Measurements from ENCODE around the gene CDK5RAP2.
A peak's percentile ranks its signal among the peaks of the same experiment; 100 is the strongest.

Gene CDK5RAP2

DNA sequence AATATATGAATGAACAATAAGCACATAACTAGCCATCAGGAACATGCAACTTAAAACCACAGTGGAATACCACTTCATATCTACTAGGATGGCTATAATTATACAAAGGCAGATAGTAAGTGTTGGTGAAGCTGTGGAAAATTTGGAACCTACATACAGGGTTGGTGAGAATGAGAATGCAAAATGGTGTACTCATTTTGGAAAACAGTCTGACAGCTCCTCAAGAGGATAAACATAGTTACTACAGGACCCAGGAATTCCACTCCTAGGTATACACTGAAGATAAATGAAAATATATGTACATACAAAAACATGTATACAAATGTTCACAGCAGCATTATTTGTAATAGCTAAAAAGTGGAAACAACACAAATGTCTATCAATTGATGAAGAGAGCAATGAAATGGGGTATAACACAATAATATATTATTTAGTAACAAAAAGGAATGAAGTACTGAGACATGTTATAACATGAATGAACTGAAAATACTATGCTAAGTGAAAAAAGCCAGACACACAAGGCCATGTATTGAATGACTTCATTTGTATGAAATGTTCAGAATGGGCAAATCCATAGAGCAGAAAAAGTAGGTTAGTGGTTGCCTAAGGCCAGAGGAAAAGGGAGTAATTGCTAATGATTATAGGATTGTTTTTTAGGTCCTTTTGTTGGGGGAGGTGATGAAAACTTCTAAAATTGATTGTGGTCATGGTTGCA lies 31.2 kb upstream of the CDK5RAP2 start:
- Mint-ChIP-seq H3K27ac (no peak overlapping the region), H3K4me3 (no peak overlapping the region), H3K9me3 (no peaks in the 10 kb centered on the region), H3K27me3 (no peaks in the 10 kb centered on the region), H3K4me1 (no peaks in the 10 kb centered on the region), H3K36me3 (peaks cover 21% of the 10 kb centered on the region)
- ATAC-seq (ENCODE audit: low read depth) = no peak
- no peak for DNase-seq (ENCODE audit: low spot score in 2 of 2)

DNA sequence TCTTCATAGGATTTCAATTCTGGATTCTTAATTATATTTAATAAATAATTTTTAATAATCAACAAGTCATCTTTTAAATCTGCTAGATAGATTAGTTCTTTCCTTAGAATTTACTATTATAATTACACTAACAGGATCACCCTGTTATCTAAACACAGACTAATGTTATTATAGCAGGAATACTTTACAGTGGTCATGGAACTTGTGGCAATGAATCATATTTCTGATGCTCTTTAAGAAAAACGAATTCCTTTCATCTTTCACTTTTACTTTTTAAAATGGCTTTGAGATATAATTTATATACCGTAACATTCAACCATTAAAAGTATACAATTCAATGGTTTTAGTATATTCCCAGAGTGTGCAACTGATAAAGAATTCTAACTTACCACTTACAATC lies 29.7 kb upstream of the CDK5RAP2 start:
- Mint-ChIP-seq H3K9me3 (no peaks in the 10 kb centered on the region), H3K27me3 (no peaks in the 10 kb centered on the region), H3K4me1 (no peaks in the 10 kb centered on the region), H3K4me3 (no peak overlapping the region), H3K27ac (no peak overlapping the region), H3K36me3 (peaks cover 28% of the 10 kb centered on the region)
- DNase-seq (ENCODE audit: low spot score in 2 of 2) = no peak
- ATAC-seq (ENCODE audit: low read depth) = no peak

- H3K4me3 Mint-ChIP-seq = no peak overlapping the region
- no peak overlapping the region for H3K27ac Mint-ChIP-seq
- H3K36me3 Mint-ChIP-seq = peaks cover 29% of the 10 kb centered on the region
- H3K9me3 Mint-ChIP-seq = no peaks in the 10 kb centered on the region
- H3K4me1 Mint-ChIP-seq = no peaks in the 10 kb centered on the region
- ATAC-seq (ENCODE audit: low read depth) (no peak), DNase-seq (ENCODE audit: low spot score in 2 of 2) (no peak)
- H3K27me3 Mint-ChIP-seq = no peaks in the 10 kb centered on the region
Observed at GRCh38 chr9:120608421-120608820, 28.5 kb upstream of the CDK5RAP2 start.

DNA sequence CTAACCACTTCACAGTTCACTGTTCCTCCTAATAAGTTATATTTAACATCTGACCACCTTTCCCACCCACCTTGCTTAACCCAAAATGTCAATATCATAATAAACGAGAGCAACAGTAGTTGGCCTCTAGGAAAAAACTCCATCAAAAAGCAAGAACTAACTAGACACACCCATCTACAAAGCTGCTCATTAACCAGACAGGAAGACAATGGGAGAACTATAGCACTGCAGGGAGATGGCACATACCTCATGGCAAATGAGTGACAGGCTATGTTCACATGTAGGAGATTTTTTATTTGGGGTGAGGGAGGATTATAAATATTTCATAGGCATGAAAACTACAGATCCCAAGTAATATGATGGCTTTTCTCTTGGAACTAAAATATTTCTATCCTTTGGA lies 23.6 kb upstream of the CDK5RAP2 start:
- Mint-ChIP-seq H3K36me3 (peaks cover 14% of the 10 kb centered on the region), H3K27ac (no peak overlapping the region), H3K27me3 (no peaks in the 10 kb centered on the region), H3K4me3 (no peak overlapping the region), H3K9me3 (no peaks in the 10 kb centered on the region), H3K4me1 (no peaks in the 10 kb centered on the region)
- DNase-seq (ENCODE audit: low spot score in 2 of 2) = no peak
- no peak for ATAC-seq (ENCODE audit: low read depth)

- DNase-seq (ENCODE audit: low spot score in 2 of 2) = no peak
- Mint-ChIP-seq H3K4me3 (no peak overlapping the region), H3K36me3 (peaks cover 11% of the 10 kb centered on the region), H3K27ac (no peak overlapping the region), H3K27me3 (no peaks in the 10 kb centered on the region), H3K9me3 (no peaks in the 10 kb centered on the region), H3K4me1 (no peaks in the 10 kb centered on the region)
- ATAC-seq (ENCODE audit: low read depth) = no peak
Observed at GRCh38 chr9:120603010-120603409, 23.0 kb upstream of the CDK5RAP2 start.

- DNase-seq (ENCODE audit: low spot score in 2 of 2) (no peak), ATAC-seq (ENCODE audit: low read depth) (no peak)
- no peaks in the 10 kb centered on the region for H3K4me1 Mint-ChIP-seq
- H3K36me3 Mint-ChIP-seq = no peaks in the 10 kb centered on the region
- no peak overlapping the region for H3K4me3 Mint-ChIP-seq
- no peaks in the 10 kb centered on the region for H3K9me3 Mint-ChIP-seq
- H3K27me3 Mint-ChIP-seq = no peaks in the 10 kb centered on the region
- no peak overlapping the region for H3K27ac Mint-ChIP-seq
Observed at GRCh38 chr9:120593955-120594277, 13.9 kb upstream of the CDK5RAP2 start.

DNA sequence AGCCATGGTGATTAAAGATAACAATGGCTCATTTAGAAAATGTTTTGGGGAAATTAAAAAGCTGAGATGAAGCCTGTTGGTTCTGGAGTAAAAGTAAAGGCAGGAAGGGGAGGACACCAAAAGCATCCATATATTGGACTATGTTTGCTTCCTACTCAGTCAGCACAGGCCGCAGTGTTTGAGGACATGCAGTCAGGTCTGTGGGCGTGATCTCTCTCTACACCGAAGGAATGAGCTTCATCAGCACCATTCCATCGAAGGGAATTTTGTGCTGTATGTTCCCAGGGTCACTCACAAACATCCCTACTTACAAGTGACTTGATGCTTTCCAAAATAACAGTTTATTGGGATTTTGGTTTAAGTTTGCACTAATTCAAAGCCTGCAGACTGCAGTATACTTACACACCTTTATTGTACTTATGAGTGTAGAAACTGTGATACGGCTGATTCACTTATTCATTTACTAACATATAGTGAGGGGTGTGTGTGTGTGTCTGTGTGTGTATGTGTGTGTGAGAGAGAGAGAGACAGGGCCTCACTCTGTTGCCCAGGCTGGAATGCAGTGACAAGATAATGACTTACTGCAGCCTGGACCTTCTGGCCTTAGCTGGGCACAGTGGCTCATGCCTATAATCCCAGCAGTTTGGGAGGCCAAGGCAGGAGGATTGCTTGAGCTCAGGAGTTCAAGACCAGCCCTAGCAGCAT lies 13.4 kb upstream of the CDK5RAP2 start:
- ATAC-seq (ENCODE audit: low read depth) (no peak), DNase-seq (ENCODE audit: low spot score in 2 of 2) (no peak)
- Mint-ChIP-seq H3K4me1 (no peaks in the 10 kb centered on the region), H3K9me3 (no peaks in the 10 kb centered on the region), H3K27ac (no peak overlapping the region), H3K4me3 (no peak overlapping the region), H3K36me3 (no peaks in the 10 kb centered on the region), H3K27me3 (no peaks in the 10 kb centered on the region)

- no peaks in the 10 kb centered on the region for H3K27me3 Mint-ChIP-seq
- no peak overlapping the region for H3K27ac Mint-ChIP-seq
- H3K9me3 Mint-ChIP-seq = no peaks in the 10 kb centered on the region
Observed at GRCh38 chr9:120592210-120592609, 12.2 kb upstream of the CDK5RAP2 start.

DNA sequence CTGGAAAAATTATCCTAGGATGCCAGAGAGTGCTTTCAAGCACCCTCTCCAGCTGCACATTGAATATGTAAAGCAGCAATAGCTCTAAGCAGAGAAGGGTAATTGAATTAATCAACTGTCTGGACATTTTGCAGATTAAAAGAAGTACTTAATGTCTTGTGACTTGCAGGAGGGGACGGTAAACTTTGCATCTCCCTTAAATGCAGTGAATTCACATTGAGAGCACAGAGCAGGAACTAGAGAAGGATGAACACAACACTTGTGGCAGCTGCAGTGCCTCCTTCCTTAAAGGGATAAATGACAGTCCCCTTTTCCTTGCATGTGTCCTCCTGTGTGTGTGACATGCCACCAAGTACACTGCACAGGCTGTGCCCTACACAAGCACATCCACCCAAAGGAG lies 7.4 kb upstream of the CDK5RAP2 start:
- H3K36me3 Mint-ChIP-seq = no peaks in the 10 kb centered on the region
- no peak for DNase-seq (ENCODE audit: low spot score in 2 of 2)
- peaks cover 11% of the 10 kb centered on the region for H3K4me1 Mint-ChIP-seq
- H3K9me3 Mint-ChIP-seq = no peaks in the 10 kb centered on the region
- H3K27ac Mint-ChIP-seq = no peak overlapping the region
- no peaks in the 10 kb centered on the region for H3K27me3 Mint-ChIP-seq
- no peak for ATAC-seq (ENCODE audit: low read depth)
- H3K4me3 Mint-ChIP-seq = no peak overlapping the region

More at GRCh38 chr9:120592210-120592609, 12.2 kb upstream of the CDK5RAP2 start:
- Mint-ChIP-seq H3K4me1 (no peaks in the 10 kb centered on the region), H3K4me3 (no peak overlapping the region), H3K36me3 (no peaks in the 10 kb centered on the region)
- no peak for DNase-seq (ENCODE audit: low spot score in 2 of 2)
- ATAC-seq (ENCODE audit: low read depth) = no peak

DNA sequence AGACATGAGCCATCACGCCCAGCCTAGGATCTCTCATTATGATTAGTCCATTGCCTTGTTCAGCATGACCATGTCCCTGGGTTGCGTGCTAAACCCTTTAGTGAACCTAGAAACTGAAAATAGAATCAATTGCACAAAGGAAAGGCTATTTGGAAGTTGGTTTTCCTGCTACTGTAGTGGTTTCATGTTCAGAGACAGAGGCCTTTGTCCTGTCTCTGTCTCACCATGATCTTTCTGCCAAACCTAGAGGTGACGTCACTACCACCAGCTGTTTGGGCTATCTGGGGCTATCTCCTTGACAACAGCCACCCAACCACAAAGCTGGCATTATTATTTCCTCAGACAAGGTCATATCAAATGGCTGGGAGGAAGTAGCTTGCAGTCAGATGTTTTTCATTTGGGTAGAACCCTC lies 4.0 kb upstream of the CDK5RAP2 start:
- Mint-ChIP-seq H3K4me1 (peaks cover 19% of the 10 kb centered on the region), H3K27me3 (no peaks in the 10 kb centered on the region), H3K9me3 (no peaks in the 10 kb centered on the region), H3K27ac (peak overlapping the region; percentile 93), H3K4me3 (no peak overlapping the region), H3K36me3 (no peaks in the 10 kb centered on the region)
- peak; percentile 62 for ATAC-seq (ENCODE audit: low read depth)
- DNase-seq (ENCODE audit: low spot score in 2 of 2) = peak; percentile 41 to 57

DNA sequence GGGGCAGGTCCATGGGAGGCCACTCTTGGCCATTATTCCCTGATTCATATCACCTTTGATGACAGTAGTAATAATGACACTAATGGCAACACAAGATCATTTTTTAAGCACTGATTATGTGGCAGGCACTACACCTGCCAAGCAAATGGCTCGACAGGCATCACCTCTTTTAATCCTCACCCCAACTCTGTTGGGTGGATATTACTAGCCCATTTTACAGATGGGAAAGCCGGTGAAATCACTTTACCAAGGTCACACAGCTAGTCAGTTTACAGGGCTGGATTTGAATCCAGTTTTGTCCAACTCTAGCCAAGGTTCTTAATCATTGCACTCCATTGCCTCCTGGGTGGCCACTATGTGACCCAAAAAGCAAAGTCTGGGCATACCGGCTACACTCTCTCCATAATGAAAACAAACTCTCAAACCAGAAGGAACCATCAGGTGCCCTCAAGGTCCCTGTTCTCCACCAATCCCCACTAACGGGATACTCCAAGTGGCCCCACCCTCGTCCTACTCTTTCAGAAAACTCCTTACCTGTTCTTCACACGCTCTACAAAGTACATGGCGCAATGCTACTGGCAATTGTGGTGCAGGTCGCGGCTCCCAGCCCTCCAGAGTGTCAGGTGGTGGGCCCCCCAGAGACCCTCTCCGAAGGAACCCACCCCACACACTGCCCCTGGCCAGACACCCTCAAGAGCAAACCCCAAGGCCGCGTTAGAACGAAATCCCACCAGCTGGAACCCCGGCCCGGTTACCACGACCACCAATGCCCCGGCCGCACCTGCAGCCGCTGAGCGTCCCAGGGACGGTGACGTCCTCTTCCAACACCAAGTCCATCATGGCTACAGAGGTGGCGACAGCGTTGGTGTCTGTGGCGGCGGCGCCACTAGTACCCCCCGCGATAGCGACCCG lies 572 bp downstream of the CDK5RAP2 start:
- ATAC-seq (ENCODE audit: low read depth) = no peak
- H3K4me1 Mint-ChIP-seq = peaks cover 24% of the 10 kb centered on the region

DNA sequence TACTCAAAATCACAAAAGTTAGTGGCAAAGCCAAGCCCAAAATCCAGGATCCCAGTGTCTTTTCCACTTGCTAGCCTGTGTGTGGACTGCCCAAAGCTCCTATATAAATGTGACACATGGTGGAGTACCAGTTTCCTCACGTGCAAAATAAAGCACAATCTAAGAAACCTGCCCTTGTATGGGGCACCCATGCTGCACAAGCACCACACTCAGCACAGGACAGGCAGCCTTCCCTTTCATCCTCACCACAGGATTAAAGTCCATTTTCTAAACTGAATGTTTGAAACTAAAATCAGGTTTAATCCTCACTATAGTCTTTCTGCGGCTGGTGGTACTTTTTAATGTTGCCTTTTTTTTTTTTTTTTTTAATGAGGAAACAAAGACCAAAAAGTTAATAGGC lies 5.5 kb downstream of the CDK5RAP2 start:
- Mint-ChIP-seq H3K36me3 (peaks cover 16% of the 10 kb centered on the region), H3K27me3 (no peaks in the 10 kb centered on the region), H3K27ac (no peak overlapping the region), H3K4me1 (peaks cover 17% of the 10 kb centered on the region), H3K9me3 (no peaks in the 10 kb centered on the region), H3K4me3 (no peak overlapping the region)
- ATAC-seq (ENCODE audit: low read depth) (no peak), DNase-seq (ENCODE audit: low spot score in 2 of 2) (no peak)

More for the DNA sequence above, 572 bp downstream of the CDK5RAP2 start:
- H3K9me3 Mint-ChIP-seq = no peaks in the 10 kb centered on the region
- no peak for DNase-seq (ENCODE audit: low spot score in 2 of 2)
- peaks cover 4% of the 10 kb centered on the region for H3K36me3 Mint-ChIP-seq
- H3K4me3 Mint-ChIP-seq = peak overlapping the region; percentile 93
- H3K27me3 Mint-ChIP-seq = no peaks in the 10 kb centered on the region
- H3K27ac Mint-ChIP-seq = peak overlapping the region; percentile 90

DNA sequence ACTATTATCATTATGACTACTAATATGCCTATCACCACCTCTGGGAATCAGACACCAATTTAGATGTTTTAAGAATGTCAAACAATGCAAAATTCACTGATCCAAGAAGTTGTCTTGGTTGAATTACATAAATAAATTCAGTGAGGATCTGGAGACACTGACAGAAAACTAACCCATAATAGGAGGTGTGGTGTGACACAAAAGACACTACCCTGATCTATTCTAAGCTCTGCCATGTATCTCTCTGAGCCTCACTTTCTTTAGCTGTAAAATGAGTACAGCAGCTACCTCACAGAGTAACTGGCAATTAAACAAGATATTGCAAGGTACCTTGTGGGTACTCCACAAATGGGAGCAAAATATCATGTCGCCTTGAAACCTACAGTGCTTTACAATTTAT lies 7.5 kb downstream of the CDK5RAP2 start:
- Mint-ChIP-seq H3K4me1 (peaks cover 10% of the 10 kb centered on the region), H3K27ac (no peak overlapping the region), H3K27me3 (no peaks in the 10 kb centered on the region), H3K9me3 (no peaks in the 10 kb centered on the region), H3K36me3 (peaks cover 29% of the 10 kb centered on the region), H3K4me3 (no peak overlapping the region)
- DNase-seq (ENCODE audit: low spot score in 2 of 2) (no peak), ATAC-seq (ENCODE audit: low read depth) (no peak)

Data from memory B cell (primary cell).